Measurements from ENCODE around the gene GPX5. TPM values are rescaled to one million over a fixed set of nuclear protein-coding genes. Genes with fewer than 3 reads are reported as not detected.

Gene GPX5
- total RNA-seq, 1 donor from 2014 or later, result not detected

Other genes with a start within 250 kb of the GPX5 start
- 2.5 TPM for gene PGBD1, start 244.3 kb upstream of the GPX5 start, total RNA-seq
- gene ZSCAN31, start 189.7 kb upstream of the GPX5 start, total RNA-seq, result 10.2 TPM
- 4.0 TPM for gene ZKSCAN3, start 175.9 kb upstream of the GPX5 start, total RNA-seq
- 2.4 TPM for gene ZSCAN12, start 126.1 kb upstream of the GPX5 start, total RNA-seq
- 1.3 TPM for gene ZSCAN23, start 82.4 kb upstream of the GPX5 start, total RNA-seq
- not detected for gene GPX6, start 10.1 kb upstream of the GPX5 start, total RNA-seq